Keratinocyte (primary cell): ENCODE results near the gene ROPN1. TPM values are rescaled to one million over a fixed set of nuclear protein-coding genes. Genes with fewer than 3 reads are reported as not detected.
"Not testable (repeated sequence)": the region's sequence is repeated elsewhere in the genome, so short reads cannot be mapped to it uniquely, and the experiment has no call there.

Experiments used
- DNase-seq: peaks from one replicate; pipeline ENCODE4 v3.0.0-alpha.2; 2011; ENCODE audit warnings: low read depth, missing footprints, low spot score
- FAIRE-seq: peaks from 2 replicates; lab custom pipeline; 2011; peaks lifted over from hg19 to GRCh38; lab: Jason Lieb, UNC
- H2AFZ ChIP-seq: 2 replicates; pipeline ENCODE4 v1.6.0; 2012; ENCODE audit warnings: low read length, control low read depth, inconsistent platforms; ENCODE audit not compliant: control insufficient read depth
- H3K27ac ChIP-seq: 2 replicates; pipeline ENCODE4 v1.5.1; 2011; ENCODE audit warnings: low read length; ENCODE audit not compliant: control insufficient read depth, insufficient read depth
- H3K27me3 ChIP-seq: 3 replicates; pipeline ENCODE4 v1.6.0; 2011; ENCODE audit warnings: low read length; ENCODE audit not compliant: control insufficient read depth, insufficient read depth; ENCODE audit errors: extremely low read depth
- H3K36me3 ChIP-seq, 2 experiments: 2 replicates in 1 of 2; 3 replicates in 1 of 2; pipeline ENCODE4 v1.5.1; 2011; ENCODE audit warnings: low read length in 2 of 2, mild to moderate bottlenecking in 1 of 2; ENCODE audit not compliant: control insufficient read depth in 2 of 2, insufficient read depth in 2 of 2; ENCODE audit errors: extremely low read depth in 1 of 2
- H3K4me1 ChIP-seq: 3 replicates; pipeline ENCODE4 v1.5.1; 2011; ENCODE audit warnings: low read length; ENCODE audit not compliant: control insufficient read depth, insufficient read depth; ENCODE audit errors: extremely low read depth
- H3K4me2 ChIP-seq: 3 replicates; pipeline ENCODE4 v1.6.0; 2011; ENCODE audit warnings: low read depth, low read length; ENCODE audit not compliant: control insufficient read depth, insufficient read depth; ENCODE audit errors: extremely low read depth
- H3K4me3 ChIP-seq, 3 experiments: fragments of 200-600 bp in 1 of 3; sonication (generic) in 1 of 3; 2 replicates in 2 of 3; 3 replicates in 1 of 3; pipeline ENCODE4 v1.5.1; 2011 to 2016; ENCODE audit warnings: low read length in 3 of 3, mild to moderate bottlenecking in 3 of 3, control low read depth in 2 of 3, inconsistent platforms in 1 of 3, low read depth in 1 of 3, mixed read lengths in 1 of 3, mixed run types in 1 of 3, moderate library complexity in 1 of 3; ENCODE audit not compliant: control insufficient read depth in 2 of 3, insufficient read depth in 2 of 3; ENCODE audit errors: extremely low read depth in 1 of 3
- H3K79me2 ChIP-seq: 2 replicates; pipeline ENCODE4 v1.6.0; 2012; ENCODE audit warnings: low read length; ENCODE audit not compliant: control insufficient read depth, insufficient read depth
- H3K9ac ChIP-seq: 3 replicates; pipeline ENCODE4 v1.6.0; 2011; ENCODE audit warnings: low read length; ENCODE audit not compliant: control insufficient read depth, insufficient read depth; ENCODE audit errors: extremely low read depth
- H3K9me1 ChIP-seq: 3 replicates; pipeline ENCODE4 v1.6.0; 2011; ENCODE audit warnings: low read length; ENCODE audit not compliant: control insufficient read depth, insufficient read depth; ENCODE audit errors: extremely low read depth
- H3K9me3 ChIP-seq: 2 replicates; pipeline ENCODE4 v1.5.1; 2012; ENCODE audit warnings: low read depth, low read length; ENCODE audit not compliant: control insufficient read depth
- H4K20me1 ChIP-seq: 3 replicates; pipeline ENCODE4 v1.6.0; 2011; ENCODE audit warnings: low read length; ENCODE audit not compliant: control insufficient read depth, insufficient read depth; ENCODE audit errors: extremely low read depth
- CTCF ChIP-seq, 3 experiments: IDR thresholded peaks in 1 of 3; conservative IDR thresholded peaks in 1 of 3; optimal IDR thresholded peaks in 1 of 3; 2 replicates in 2 of 3; 3 replicates in 1 of 3; pipeline versions ENCODE3 to v1.5.1; 2011; ENCODE audit warnings: low read length in 3 of 3, mild to moderate bottlenecking in 3 of 3, moderate library complexity in 2 of 3, control low read depth in 1 of 3, inconsistent platforms in 1 of 3; ENCODE audit not compliant: insufficient read depth in 2 of 3; ENCODE audit errors: extremely low read depth in 1 of 3
- EZH2 ChIP-seq: IDR thresholded peaks from one replicate; pipeline ENCODE4 v1.6.1; 2012; ENCODE audit warnings: inconsistent platforms, mild to moderate bottlenecking, low read length, moderate library complexity
- dilution Hi-C: fragments of 300-500 bp; cut with MboI; formaldehyde crosslinking; loops from one replicate; pipeline ENCODE4 v1.7.0; 2020; ENCODE audit warnings: low sequenced_read_pairs; ENCODE audit not compliant: extremely low pct_ligation_motif_present
- polyA plus RNA-seq, 5 experiments: library from polyadenylated mRNA; depleted of rRNA in 3 of 5; stranded (reverse) in 3 of 5; stranded (forward) in 1 of 5; unstranded in 1 of 5; fragments of >200 nt; gene quantifications; 1 replicate in 1 of 5; 2 replicates in 3 of 5; 3 replicates in 1 of 5; pipeline versions ENCODE4 v1.2.1 to v1.2.3, GENCODE V29; 2011 to 2012; ENCODE audit warnings: missing spikeins in 2 of 5, low read depth in 1 of 5, low replicate concordance in 1 of 5

The ROPN1 gene
- polyA plus RNA-seq, 1 donor (not counting 4 experiments of a cell fraction or from before 2014, with no cell fraction given), result 0.62 TPM

GRCh38 chr3:124019291-124019690 lies 27.4 kb upstream of the ROPN1 start:
- no peaks in the 10 kb centered on the region for H3K4me1 ChIP-seq
- FAIRE-seq (no peak), DNase-seq (no peak)
- no peaks in the 10 kb centered on the region for H3K36me3 ChIP-seq
- H3K4me2 ChIP-seq, result no peak overlapping the region
- dilution Hi-C loops, result no loop called here
- H3K27ac ChIP-seq, result no peak overlapping the region
- no peak overlapping the region for H3K4me3 ChIP-seq
- no peak overlapping the region for H3K9ac ChIP-seq
- H3K9me3 ChIP-seq, result no peaks in the 10 kb centered on the region
- H2AFZ ChIP-seq, result no peak overlapping the region
- H3K9me1 ChIP-seq, result no peaks in the 10 kb centered on the region
- peaks cover 5% of the 10 kb centered on the region for H3K27me3 ChIP-seq
- H3K79me2 ChIP-seq, result no peaks in the 10 kb centered on the region
- H4K20me1 ChIP-seq, result no peaks in the 10 kb centered on the region
- no peak for TF ChIP-seq EZH2
- TF ChIP-seq CTCF (optimal IDR thresholded peaks at IDR 0.05 in 1 of 3, IDR thresholded peaks at IDR 0.05 in 1 of 3, conservative IDR thresholded peaks at IDR 0.05 in 1 of 3; ENCODE audit: extremely low read depth in 1 of 3, insufficient read depth in 2 of 3, low read length in 3 of 3), result no peak

GRCh38 chr3:124017502-124017901 lies 25.6 kb upstream of the ROPN1 start:
- H3K9ac ChIP-seq, H3K27ac ChIP-seq, H3K4me1 ChIP-seq, H3K36me3 ChIP-seq, FAIRE-seq, H4K20me1 ChIP-seq, H3K4me3 ChIP-seq, H3K9me3 ChIP-seq, H2AFZ ChIP-seq, dilution Hi-C loops, H3K4me2 ChIP-seq, H3K79me2 ChIP-seq, H3K9me1 ChIP-seq, DNase-seq: not testable (repeated sequence)
- H3K27me3 ChIP-seq, result peaks cover 11% of the 10 kb centered on the region

DNA sequence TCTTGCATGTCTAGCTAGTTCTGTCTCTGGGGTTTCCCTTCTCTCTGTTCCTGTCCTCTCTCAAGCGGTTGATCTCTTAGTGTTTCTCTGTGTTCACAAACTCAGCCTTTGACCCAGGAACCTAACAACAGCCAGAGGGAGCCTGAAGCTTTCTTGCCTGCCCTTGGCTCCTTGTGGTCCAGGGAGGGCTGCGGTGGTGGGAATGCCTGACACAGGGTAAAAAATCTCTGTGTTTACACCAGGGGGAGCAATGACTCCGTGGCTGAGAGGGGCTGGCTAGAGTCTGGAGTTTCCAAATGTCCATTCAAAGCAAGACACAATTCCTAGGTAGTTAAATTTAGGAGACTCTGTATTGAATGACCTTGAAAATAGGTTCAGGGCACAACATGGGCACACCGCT lies 24.6 kb upstream of the ROPN1 start:
- H3K4me3 ChIP-seq, dilution Hi-C loops, H3K9ac ChIP-seq, H3K27ac ChIP-seq, H3K79me2 ChIP-seq, FAIRE-seq, H3K9me3 ChIP-seq, H3K36me3 ChIP-seq, H3K4me2 ChIP-seq, H3K9me1 ChIP-seq, DNase-seq, H2AFZ ChIP-seq, H4K20me1 ChIP-seq, H3K4me1 ChIP-seq: not testable (repeated sequence)
- peaks cover 11% of the 10 kb centered on the region for H3K27me3 ChIP-seq
- TF ChIP-seq CTCF (optimal IDR thresholded peaks at IDR 0.05 in 1 of 3, IDR thresholded peaks at IDR 0.05 in 1 of 3, conservative IDR thresholded peaks at IDR 0.05 in 1 of 3; ENCODE audit: extremely low read depth in 1 of 3, insufficient read depth in 2 of 3, low read length in 3 of 3), result peak in 2 of 3 experiments; percentile 12 to 28
